Erythroblast (primary cell): ENCODE results near the gene ATP6V1G2.
"Not testable (repeated sequence)": the region's sequence is repeated elsewhere in the genome, so short reads cannot be mapped to it uniquely, and the experiment has no call there.

Experiments
- DNase-seq, 2 experiments: peaks; one replicate each; lab custom pipeline; 2025; lab: John Stamatoyannopoulos, UW
- GATA1 ChIP-seq: IDR thresholded peaks from 2 replicates; pipeline ENCODE4 v1.6.1; 2011; ENCODE audit warnings: low read depth, mild to moderate bottlenecking, control low read depth, low read length, moderate library complexity
- POLR2A ChIP-seq: IDR thresholded peaks from 2 replicates; pipeline ENCODE4 v1.6.1; 2011; ENCODE audit warnings: mild to moderate bottlenecking, low read length

The ATP6V1G2 gene

GRCh38 chr6:31546339-31546957, at the start of gene ATP6V1G2:
TSS of gene ATP6V1G2 (minus strand) at chr6:31546608. CDS start at chr6:31546559, 49 bp downstream.
- DNase-seq: peak; percentile 83 to 90
- TF ChIP-seq POLR2A (no peak), GATA1 (no peak)

GRCh38 chr6:31592396-31592771, 46.0 kb upstream of the ATP6V1G2 start:
- TF ChIP-seq POLR2A (no peak), GATA1 (no peak)
- no peak for DNase-seq

GRCh38 chr6:31590691-31591090, 44.3 kb upstream of the ATP6V1G2 start:
- DNase-seq: not testable (repeated sequence)

- DNase-seq: no peak
- no peak for TF ChIP-seq GATA1
- TF ChIP-seq POLR2A: no peak
Measured at GRCh38 chr6:31588871-31589650, 42.7 kb upstream of the ATP6V1G2 start.

GRCh38 chr6:31587791-31588777, 41.7 kb upstream of the ATP6V1G2 start:
- TF ChIP-seq GATA1 (no peak), POLR2A (no peak)
- DNase-seq: no peak

GRCh38 chr6:31586599-31587281, 40.3 kb upstream of the ATP6V1G2 start:
- TF ChIP-seq POLR2A (no peak), GATA1 (no peak)
- no peak for DNase-seq

- DNase-seq: no peak
- TF ChIP-seq GATA1 (no peak), POLR2A (no peak)
Measured at GRCh38 chr6:31586008-31586407, 39.6 kb upstream of the ATP6V1G2 start, which contains the start of gene LST1. TSS of gene LST1 (plus strand) at chr6:31586277. CDS start at chr6:31587300, 1,023 bp downstream.

GRCh38 chr6:31585491-31585890, 39.1 kb upstream of the ATP6V1G2 start:
- TF ChIP-seq GATA1: no peak
- no peak for TF ChIP-seq POLR2A
- DNase-seq: peak; percentile 44 to 47

- TF ChIP-seq GATA1: no peak
- TF ChIP-seq POLR2A: no peak
- no peak for DNase-seq
Measured at GRCh38 chr6:31582230-31582643, 35.8 kb upstream of the ATP6V1G2 start, which contains the start of gene LTB. TSS of gene LTB (minus strand) at chr6:31582424. CDS start at chr6:31582417, 7 bp downstream.

GRCh38 chr6:31581434-31582229, 35.2 kb upstream of the ATP6V1G2 start:
- DNase-seq: no peak

GRCh38 chr6:31580807-31581433, 34.5 kb upstream of the ATP6V1G2 start:
- TF ChIP-seq POLR2A: no peak
- no peak for TF ChIP-seq GATA1
- peak; percentile 80 to 88 for DNase-seq

More at GRCh38 chr6:31581434-31582229, 35.2 kb upstream of the ATP6V1G2 start:
- TF ChIP-seq GATA1 (no peak), POLR2A (no peak)

GRCh38 chr6:31580438-31580740, 34.0 kb upstream of the ATP6V1G2 start:
- no peak for DNase-seq
- no peak for TF ChIP-seq POLR2A
- TF ChIP-seq GATA1: no peak
